Measurements from ENCODE around the gene PNPLA7.

The PNPLA7 gene

GRCh38 chr9:137438591-137439157 lies 111.5 kb downstream of the PNPLA7 start:
- H2BK120ac ChIP-seq (ENCODE audit: low read depth, low read length): no peak overlapping the region

GRCh38 chr9:137437691-137438590 lies 112.3 kb downstream of the PNPLA7 start:
- no peak overlapping the region for H2AFZ ChIP-seq (ENCODE audit: low read depth, low read length)
- H3K79me1 ChIP-seq (replicated peaks; ENCODE audit: low read length, poor library complexity, severe bottlenecking): no peaks in the 10 kb centered on the region
- H4K91ac ChIP-seq (ENCODE audit: low read length): no peak overlapping the region
- no peak overlapping the region for H3K27ac ChIP-seq (ENCODE audit: low read length, poor library complexity, severe bottlenecking)
- no peaks in the 10 kb centered on the region for H3K9me3 ChIP-seq (ENCODE audit: control insufficient read depth, low read length)
- H2BK15ac ChIP-seq (ENCODE audit: low read depth, poor library complexity, severe bottlenecking): no peak overlapping the region
- no peak overlapping the region for H2BK12ac ChIP-seq (ENCODE audit: low read length in 2 of 2)
- no peak overlapping the region for H3K18ac ChIP-seq (ENCODE audit: low read depth in 1 of 2, low read length in 2 of 2)
- no peak overlapping the region for H2BK120ac ChIP-seq (ENCODE audit: low read depth, low read length)
- H3K14ac ChIP-seq (ENCODE audit: low read length in 2 of 2): no peak overlapping the region
- WGBS: 92% methylated on average over 40 of the region's 40 CpGs
- H4K8ac ChIP-seq (ENCODE audit: low read length): no peak overlapping the region
- no peak overlapping the region for H3K9ac ChIP-seq (ENCODE audit: low read length)
- H3K27me3 ChIP-seq (ENCODE audit: control insufficient read depth in 1 of 2, insufficient read depth in 1 of 2, low read length in 2 of 2): peaks cover 0 to 30% of the 10 kb centered on the region in 2 experiments
- H3K4me1 ChIP-seq (ENCODE audit: control insufficient read depth, insufficient read depth, low read depth, low read length): peaks cover 41% of the 10 kb centered on the region
- H3K4me2 ChIP-seq (ENCODE audit: low read length, poor library complexity, severe bottlenecking): no peak overlapping the region
- no peak overlapping the region for H2AK5ac ChIP-seq (ENCODE audit: low read length, severe bottlenecking)
- H2BK5ac ChIP-seq (ENCODE audit: low read depth, low read length, poor library complexity, severe bottlenecking): no peak overlapping the region
- no peak for DNase-seq
- no peak overlapping the region for H3K4me3 ChIP-seq (ENCODE audit: insufficient read depth in 1 of 2, low read depth in 1 of 2, low read length in 2 of 2)
- H3K36me3 ChIP-seq (ENCODE audit: control insufficient read depth in 1 of 2, insufficient read depth in 2 of 2, low read depth in 1 of 2, low read length in 2 of 2): no peaks in the 10 kb centered on the region
- H3K4ac ChIP-seq (ENCODE audit: low read depth in 1 of 2, low read length in 2 of 2): no peak overlapping the region
- H3K23ac ChIP-seq (ENCODE audit: low read length in 2 of 2): no peak overlapping the region

More at GRCh38 chr9:137438591-137439157, 111.5 kb downstream of the PNPLA7 start:
- Histone ChIP-seq H3K23ac (ENCODE audit: low read length in 2 of 2) (no peak overlapping the region), H3K27ac (ENCODE audit: low read length, poor library complexity, severe bottlenecking) (no peak overlapping the region), H2AK5ac (ENCODE audit: low read length, severe bottlenecking) (no peak overlapping the region), H3K79me1 (replicated peaks; ENCODE audit: low read length, poor library complexity, severe bottlenecking) (no peaks in the 10 kb centered on the region), H3K18ac (ENCODE audit: low read depth in 1 of 2, low read length in 2 of 2) (no peak overlapping the region), H3K4me3 (ENCODE audit: insufficient read depth in 1 of 2, low read depth in 1 of 2, low read length in 2 of 2) (no peak overlapping the region), H2BK5ac (ENCODE audit: low read depth, low read length, poor library complexity, severe bottlenecking) (no peak overlapping the region), H3K4ac (ENCODE audit: low read depth in 1 of 2, low read length in 2 of 2) (no peak overlapping the region), H4K8ac (ENCODE audit: low read length) (no peak overlapping the region), H3K9ac (ENCODE audit: low read length) (no peak overlapping the region), H3K9me3 (ENCODE audit: control insufficient read depth, low read length) (no peaks in the 10 kb centered on the region), H2AFZ (ENCODE audit: low read depth, low read length) (no peak overlapping the region), H3K4me2 (ENCODE audit: low read length, poor library complexity, severe bottlenecking) (no peak overlapping the region), H4K91ac (ENCODE audit: low read length) (no peak overlapping the region), H3K27me3 (ENCODE audit: control insufficient read depth in 1 of 2, insufficient read depth in 1 of 2, low read length in 2 of 2) (peaks cover 0 to 31% of the 10 kb centered on the region in 2 experiments), H2BK15ac (ENCODE audit: low read depth, poor library complexity, severe bottlenecking) (no peak overlapping the region), H3K14ac (ENCODE audit: low read length in 2 of 2) (no peak overlapping the region), H2BK12ac (ENCODE audit: low read length in 2 of 2) (no peak overlapping the region), H3K36me3 (ENCODE audit: control insufficient read depth in 1 of 2, insufficient read depth in 2 of 2, low read depth in 1 of 2, low read length in 2 of 2) (no peaks in the 10 kb centered on the region), H3K4me1 (ENCODE audit: control insufficient read depth, insufficient read depth, low read depth, low read length) (peaks cover 35% of the 10 kb centered on the region)
- no peak for DNase-seq
- 94% methylated on average over 22 of the region's 22 CpGs for WGBS

- H2AK5ac ChIP-seq (ENCODE audit: low read length, severe bottlenecking): no peak overlapping the region
- H3K18ac ChIP-seq (ENCODE audit: low read depth in 1 of 2, low read length in 2 of 2): no peak overlapping the region
- peak overlapping the region; percentile 7 for H4K8ac ChIP-seq (ENCODE audit: low read length)
- 89% methylated on average over 24 of the region's 24 CpGs for WGBS
- H3K4me3 ChIP-seq (ENCODE audit: insufficient read depth in 1 of 2, low read depth in 1 of 2, low read length in 2 of 2): no peak overlapping the region
- no peak overlapping the region for H3K4ac ChIP-seq (ENCODE audit: low read depth in 1 of 2, low read length in 2 of 2)
- H3K9ac ChIP-seq (ENCODE audit: low read length): no peak overlapping the region
- no peak for DNase-seq
- peaks cover 45% of the 10 kb centered on the region for H3K4me1 ChIP-seq (ENCODE audit: control insufficient read depth, insufficient read depth, low read depth, low read length)
- no peak overlapping the region for H2BK5ac ChIP-seq (ENCODE audit: low read depth, low read length, poor library complexity, severe bottlenecking)
- H3K14ac ChIP-seq (ENCODE audit: low read length in 2 of 2): no peak overlapping the region
- H3K27me3 ChIP-seq (ENCODE audit: control insufficient read depth in 1 of 2, insufficient read depth in 1 of 2, low read length in 2 of 2): peaks cover 0 to 25% of the 10 kb centered on the region in 2 experiments
- H3K9me3 ChIP-seq (ENCODE audit: control insufficient read depth, low read length): no peaks in the 10 kb centered on the region
- no peak overlapping the region for H2BK12ac ChIP-seq (ENCODE audit: low read length in 2 of 2)
- H3K4me2 ChIP-seq (ENCODE audit: low read length, poor library complexity, severe bottlenecking): no peak overlapping the region
- H2AFZ ChIP-seq (ENCODE audit: low read depth, low read length): no peak overlapping the region
- H2BK120ac ChIP-seq (ENCODE audit: low read depth, low read length): no peak overlapping the region
- no peaks in the 10 kb centered on the region for H3K36me3 ChIP-seq (ENCODE audit: control insufficient read depth in 1 of 2, insufficient read depth in 2 of 2, low read depth in 1 of 2, low read length in 2 of 2)
- no peak overlapping the region for H2BK15ac ChIP-seq (ENCODE audit: low read depth, poor library complexity, severe bottlenecking)
- H3K27ac ChIP-seq (ENCODE audit: low read length, poor library complexity, severe bottlenecking): no peak overlapping the region
- H4K91ac ChIP-seq (ENCODE audit: low read length): no peak overlapping the region
- no peaks in the 10 kb centered on the region for H3K79me1 ChIP-seq (replicated peaks; ENCODE audit: low read length, poor library complexity, severe bottlenecking)
- no peak overlapping the region for H3K23ac ChIP-seq (ENCODE audit: low read length in 2 of 2)
These were observed 113.2 kb downstream of the PNPLA7 start for GRCh38 chr9:137436761-137437600.

Data from mesenchymal stem cell (in vitro differentiated cells and primary cell).